HG03108 (cell line): ENCODE results near the gene SLC39A5.
"Not testable (repeated sequence)": the region's sequence is repeated elsewhere in the genome, so short reads cannot be mapped to it uniquely, and the experiment has no call there.

ENCODE experiments used
- ATAC-seq: cut with Tn5 transposase; IDR thresholded peaks from one replicate; pipeline ENCODE4 v1.9.1; 2021; ENCODE audit warnings: moderate library complexity; ENCODE audit not compliant: unreplicated experiment

Gene SLC39A5

GRCh38 chr12:56271031-56271430, 41.2 kb downstream of the SLC39A5 start:
- ATAC-seq = no peak

- not testable (repeated sequence) for ATAC-seq
Observed at GRCh38 chr12:56272468-56272867, 42.6 kb downstream of the SLC39A5 start.

DNA sequence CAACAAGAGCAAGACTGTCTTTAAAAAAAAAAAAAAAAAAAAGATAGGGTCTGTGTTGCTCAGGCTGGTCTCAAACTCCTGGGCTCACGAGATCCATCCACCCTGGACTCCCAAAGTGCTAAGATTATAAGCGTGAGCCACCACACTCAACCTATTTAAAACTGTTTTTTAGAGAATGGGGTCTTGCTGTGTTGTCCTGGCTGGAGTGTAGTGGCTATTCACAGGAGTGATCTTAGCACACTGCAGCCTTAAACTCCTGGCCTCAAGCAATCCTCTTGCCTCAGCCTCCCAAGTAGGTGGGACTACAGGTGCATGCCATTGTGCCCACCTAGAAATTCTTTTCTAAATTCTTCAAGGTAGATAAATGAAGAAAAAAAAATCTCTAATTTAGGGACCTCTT, 44.4 kb downstream of the SLC39A5 start:
- ATAC-seq = no peak

GRCh38 chr12:56278905-56279304, 49.1 kb downstream of the SLC39A5 start:
- no peak for ATAC-seq

DNA sequence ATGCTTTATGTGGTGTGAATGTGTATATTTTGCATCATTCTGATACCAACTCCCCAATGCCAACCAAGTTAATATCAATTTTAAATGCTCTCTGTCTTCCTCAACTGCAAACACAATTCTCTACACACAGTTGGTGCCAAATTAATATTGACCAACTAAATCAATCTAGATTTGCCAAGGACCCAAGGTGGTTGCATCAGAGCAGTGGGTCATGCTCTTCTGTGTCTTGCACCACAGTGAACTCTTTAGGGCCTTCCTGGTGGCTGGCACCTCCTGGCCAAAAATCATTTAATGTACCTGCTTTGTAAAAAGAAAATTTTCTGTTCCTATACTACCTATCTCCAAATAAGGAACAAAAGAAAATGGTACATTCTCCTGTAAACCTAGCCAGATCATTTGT, 51.0 kb downstream of the SLC39A5 start:
- no peak for ATAC-seq

DNA sequence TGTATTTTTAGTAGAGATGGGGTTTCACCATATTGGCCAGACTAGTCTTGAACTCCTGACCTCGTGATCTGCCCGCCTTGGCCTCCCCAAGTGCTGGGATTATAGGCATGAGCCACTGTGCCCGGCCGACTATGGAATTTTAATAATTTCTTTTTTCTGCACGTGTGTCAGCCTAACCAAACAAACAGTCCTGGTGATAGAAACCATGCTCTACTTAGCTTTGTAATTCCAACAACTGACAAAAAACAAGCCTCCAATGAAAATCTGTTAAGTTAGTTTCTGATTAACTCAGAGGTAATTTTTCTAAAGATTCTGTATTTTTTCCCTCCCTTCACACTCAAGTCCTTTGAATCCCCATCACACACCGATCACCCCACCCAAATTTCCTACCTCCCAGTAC, 52.2 kb downstream of the SLC39A5 start:
- ATAC-seq = no peak

DNA sequence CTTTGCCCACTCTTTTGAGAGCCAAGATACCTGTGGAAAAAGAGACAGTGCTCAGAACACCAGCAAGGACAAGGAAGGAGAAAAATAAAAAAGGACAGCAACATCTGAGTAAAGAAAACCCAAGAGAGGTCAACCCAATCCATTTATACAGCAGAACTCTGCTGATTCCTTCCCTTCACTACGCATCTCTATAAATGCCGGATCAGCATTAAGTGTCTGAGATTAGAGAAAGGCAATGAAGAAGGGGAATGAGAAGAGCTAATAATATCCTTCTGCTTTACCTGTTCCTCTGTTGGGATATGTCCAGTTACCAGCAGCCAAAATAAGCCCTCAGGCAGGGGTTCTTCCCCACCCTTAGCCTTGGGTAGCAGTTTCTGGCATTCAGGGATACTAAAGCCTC, 52.7 kb downstream of the SLC39A5 start:
- ATAC-seq = no peak

DNA sequence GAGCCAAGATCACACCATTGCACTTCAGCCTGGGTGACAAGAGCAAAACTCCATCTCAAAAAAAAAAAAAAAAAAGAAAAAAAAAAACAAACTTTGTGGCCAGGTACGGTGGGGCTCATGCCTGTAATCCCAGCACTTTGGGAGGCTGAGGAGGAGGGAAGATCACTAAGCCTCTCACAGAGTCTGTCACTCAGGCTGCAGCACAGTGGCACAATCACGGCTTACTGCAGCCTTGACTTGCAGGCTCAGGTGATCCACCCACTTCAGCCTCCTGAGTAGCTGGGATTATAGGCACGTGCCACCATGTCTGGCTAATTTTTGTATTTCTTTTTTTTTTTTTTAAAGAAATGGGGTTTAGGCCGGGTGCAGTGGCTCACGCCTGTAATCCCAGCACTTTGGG, 54.4 kb downstream of the SLC39A5 start:
- not testable (repeated sequence) for ATAC-seq

- no peak for ATAC-seq
Observed at GRCh38 chr12:56286044-56286830, 56.4 kb downstream of the SLC39A5 start.
